HG03575 (cell line): ENCODE measurements around the gene RTKN2.

Experiments used
- ATAC-seq: cut with Tn5 transposase; IDR thresholded peaks from one replicate; pipeline ENCODE4 v1.9.1; 2021; ENCODE audit not compliant: unreplicated experiment, insufficient number of reproducible peaks, low FRiP score; ENCODE audit errors: extremely low read depth

The RTKN2 gene

GRCh38 chr10:62183857-62184795 is 84.5 kb downstream of the RTKN2 start:
- no peak for ATAC-seq

GRCh38 chr10:62183442-62183841 is 85.2 kb downstream of the RTKN2 start:
- peak; percentile 48 for ATAC-seq

GRCh38 chr10:62182595-62182994 is 86.0 kb downstream of the RTKN2 start:
- no peak for ATAC-seq

GRCh38 chr10:62182171-62182570 is 86.5 kb downstream of the RTKN2 start:
- ATAC-seq: no peak

GRCh38 chr10:62180677-62181076 is 88.0 kb downstream of the RTKN2 start:
- no peak for ATAC-seq

- no peak for ATAC-seq
Observed at GRCh38 chr10:62178568-62178967, 90.1 kb downstream of the RTKN2 start.

- ATAC-seq: no peak
Observed at GRCh38 chr10:62177111-62177510, 91.5 kb downstream of the RTKN2 start.

GRCh38 chr10:62175251-62175650 is 93.4 kb downstream of the RTKN2 start:
- no peak for ATAC-seq

- ATAC-seq: no peak
Observed at GRCh38 chr10:62172465-62172864, 96.2 kb downstream of the RTKN2 start.

GRCh38 chr10:62171791-62172190 is 96.9 kb downstream of the RTKN2 start:
- no peak for ATAC-seq

- no peak for ATAC-seq
Observed at GRCh38 chr10:62170732-62171131, 97.9 kb downstream of the RTKN2 start.

- peak; percentile 80 for ATAC-seq
Observed at GRCh38 chr10:62166331-62167131, 102.1 kb downstream of the RTKN2 start.

GRCh38 chr10:62165803-62166202 is 102.8 kb downstream of the RTKN2 start:
- no peak for ATAC-seq

GRCh38 chr10:62163024-62163423 is 105.6 kb downstream of the RTKN2 start:
- no peak for ATAC-seq

GRCh38 chr10:62162261-62162981 is 106.2 kb downstream of the RTKN2 start:
- no peak for ATAC-seq

- no peak for ATAC-seq
Observed at GRCh38 chr10:62159351-62159750, 109.3 kb downstream of the RTKN2 start.

- no peak for ATAC-seq
Observed at GRCh38 chr10:62157601-62158000, 111.0 kb downstream of the RTKN2 start.

- no peak for ATAC-seq
Observed at GRCh38 chr10:62155054-62155680, 113.5 kb downstream of the RTKN2 start.

GRCh38 chr10:62154231-62154630 is 114.4 kb downstream of the RTKN2 start:
- ATAC-seq: no peak
